ENCODE results near the gene GTF3A.

DNA sequence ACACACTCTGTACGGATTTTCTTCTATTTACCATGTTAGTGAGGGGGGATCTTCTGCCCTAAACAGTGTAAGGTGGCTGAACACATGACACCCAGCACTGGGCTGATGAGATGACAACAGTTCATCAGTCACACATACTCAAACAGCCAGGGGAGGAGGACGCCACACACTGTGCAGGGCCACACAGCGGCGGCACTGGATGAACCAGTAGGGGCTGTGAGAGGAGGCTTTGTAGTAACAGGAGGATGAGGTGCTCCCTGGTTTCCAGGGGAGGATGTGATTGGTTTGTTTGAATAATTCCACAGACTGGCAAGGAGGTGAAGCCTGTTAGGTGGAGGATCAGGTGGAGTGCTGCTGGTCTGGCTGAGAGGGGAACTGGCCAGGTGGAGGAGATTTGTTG lies 16.3 kb upstream of the GTF3A start:
- TF ChIP-seq, protein P1, sequence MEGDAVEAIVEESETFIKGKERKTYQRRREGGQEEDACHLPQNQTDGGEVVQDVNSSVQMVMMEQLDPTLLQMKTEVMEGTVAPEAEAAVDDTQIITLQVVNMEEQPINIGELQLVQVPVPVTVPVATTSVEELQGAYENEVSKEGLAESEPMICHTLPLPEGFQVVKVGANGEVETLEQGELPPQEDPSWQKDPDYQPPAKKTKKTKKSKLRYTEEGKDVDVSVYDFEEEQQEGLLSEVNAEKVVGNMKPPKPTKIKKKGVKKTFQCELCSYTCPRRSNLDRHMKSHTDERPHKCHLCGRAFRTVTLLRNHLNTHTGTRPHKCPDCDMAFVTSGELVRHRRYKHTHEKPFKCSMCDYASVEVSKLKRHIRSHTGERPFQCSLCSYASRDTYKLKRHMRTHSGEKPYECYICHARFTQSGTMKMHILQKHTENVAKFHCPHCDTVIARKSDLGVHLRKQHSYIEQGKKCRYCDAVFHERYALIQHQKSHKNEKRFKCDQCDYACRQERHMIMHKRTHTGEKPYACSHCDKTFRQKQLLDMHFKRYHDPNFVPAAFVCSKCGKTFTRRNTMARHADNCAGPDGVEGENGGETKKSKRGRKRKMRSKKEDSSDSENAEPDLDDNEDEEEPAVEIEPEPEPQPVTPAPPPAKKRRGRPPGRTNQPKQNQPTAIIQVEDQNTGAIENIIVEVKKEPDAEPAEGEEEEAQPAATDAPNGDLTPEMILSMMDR (IDR thresholded peaks at IDR 0.05), result no peak
- TF ChIP-seq EP300 (IDR thresholded peaks at IDR 0.05), result no peak

All from tibial nerve (tissue), 4 donors.